Kidney tubule cell (primary cell): ENCODE data around the gene PRORP.
"Not testable (repeated sequence)": the region's sequence is repeated elsewhere in the genome, so short reads cannot be mapped to it uniquely, and the experiment has no call there.

ENCODE experiments used
- DNase-seq: peaks from one replicate; pipeline ENCODE4 v3.0.0-alpha.2; 2018; ENCODE audit warnings: low spot score

PRORP gene

GRCh38 chr14:35138585-35138984, 16.2 kb downstream of the PRORP start:
- no peak for DNase-seq

- DNase-seq, result peak; percentile 47
Observed at GRCh38 chr14:35140718-35141581, 18.6 kb downstream of the PRORP start.

GRCh38 chr14:35144029-35144428, 21.7 kb downstream of the PRORP start:
- DNase-seq, result no peak

- DNase-seq, result no peak
Observed at GRCh38 chr14:35146711-35147149, 24.4 kb downstream of the PRORP start.

GRCh38 chr14:35147186-35147585, 24.8 kb downstream of the PRORP start:
- no peak for DNase-seq

GRCh38 chr14:35147711-35148110, 25.4 kb downstream of the PRORP start:
- no peak for DNase-seq

- DNase-seq, result no peak
Observed at GRCh38 chr14:35149239-35149638, 26.9 kb downstream of the PRORP start.

GRCh38 chr14:35152531-35152930, 30.2 kb downstream of the PRORP start:
- not testable (repeated sequence) for DNase-seq

GRCh38 chr14:35154016-35154415, 31.7 kb downstream of the PRORP start:
- DNase-seq, result no peak

GRCh38 chr14:35155962-35156361, 33.6 kb downstream of the PRORP start:
- peak; percentile 62 for DNase-seq

- no peak for DNase-seq
Observed at GRCh38 chr14:35158491-35158890, 36.1 kb downstream of the PRORP start.

- peak; percentile 71 for DNase-seq
Observed at GRCh38 chr14:35158951-35159653, 36.8 kb downstream of the PRORP start.

GRCh38 chr14:35159742-35160409, 37.5 kb downstream of the PRORP start:
- peak; percentile 99 for DNase-seq

- DNase-seq, result peak; percentile 52
Observed at GRCh38 chr14:35161231-35161630, 38.9 kb downstream of the PRORP start.

- no peak for DNase-seq
Observed at GRCh38 chr14:35163384-35163783, 41.0 kb downstream of the PRORP start.

- no peak for DNase-seq
Observed at GRCh38 chr14:35164849-35165248, 42.5 kb downstream of the PRORP start.

GRCh38 chr14:35167496-35167895, 45.1 kb downstream of the PRORP start:
- DNase-seq, result no peak
